ENCODE data around the gene EPS8L1.

- no peak for TF ChIP-seq CTCF (conservative IDR thresholded peaks at IDR 0.05; ENCODE audit: low read depth, low read length)
- no peak for TF ChIP-seq EZH2 (IDR thresholded peaks at IDR 0.05; ENCODE audit: low read length, unreplicated experiment)
- TF ChIP-seq EZH2phosphoT487 (IDR thresholded peaks at IDR 0.05; ENCODE audit: borderline replicate concordance, low read length), result no peak
Measured at GRCh38 chr19:55115446-55116065, 39.9 kb downstream of the EPS8L1 start.
